Suprapubic skin (tissue), 3 donors: ENCODE measurements around the gene RMDN2.
"Not testable (repeated sequence)": the region's sequence is repeated elsewhere in the genome, so short reads cannot be mapped to it uniquely, and the experiment has no call there.

Experiments
- EP300 ChIP-seq: sonication (generic); formaldehyde crosslinking; IDR thresholded peaks from one replicate; pipeline ENCODE4 v1.6.1; 2017; ENCODE audit warnings: antibody characterized with exemption
- POLR2A ChIP-seq, 2 donors: fragments of 450-650 bp; IDR thresholded peaks; one replicate each; pipeline ENCODE4 v1.6.1; 2017; ENCODE audit warnings: antibody characterized with exemption in 2 of 2, mild to moderate bottlenecking in 2 of 2, moderate library complexity in 2 of 2
- TF ChIP-seq, protein P1 (sequence below), 2 donors: fragments of 200-600 bp in 1 of 2; fragments of 450-650 bp in 1 of 2; sonication (generic) in 1 of 2; IDR thresholded peaks; one replicate each; pipeline ENCODE4 v1.5.1; 2016 to 2019; ENCODE audit warnings: antibody characterized with exemption in 2 of 2, mild to moderate bottlenecking in 1 of 2, moderate library complexity in 1 of 2

DNA sequence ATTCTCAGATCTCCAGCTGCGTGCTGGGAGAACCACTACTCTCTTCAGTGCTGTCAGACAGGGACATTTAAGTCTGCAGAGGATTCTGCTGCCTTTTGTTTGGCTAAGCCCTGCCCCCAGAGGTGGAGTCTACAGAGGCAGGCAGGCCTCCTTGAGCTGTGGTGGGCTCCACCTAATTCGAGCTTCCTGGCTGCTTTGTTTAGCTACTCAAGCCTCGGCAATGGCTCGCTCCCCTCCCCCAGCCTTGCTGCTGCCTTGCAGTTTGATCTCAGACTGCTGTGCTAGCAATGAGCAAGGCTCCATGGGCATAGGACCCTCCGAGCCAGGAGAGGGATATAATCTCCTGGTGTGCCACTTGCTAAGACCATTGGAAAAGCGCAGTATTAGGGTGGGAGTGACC, 85.1 kb downstream of the RMDN2 start:
- TF ChIP-seq, protein P1, sequence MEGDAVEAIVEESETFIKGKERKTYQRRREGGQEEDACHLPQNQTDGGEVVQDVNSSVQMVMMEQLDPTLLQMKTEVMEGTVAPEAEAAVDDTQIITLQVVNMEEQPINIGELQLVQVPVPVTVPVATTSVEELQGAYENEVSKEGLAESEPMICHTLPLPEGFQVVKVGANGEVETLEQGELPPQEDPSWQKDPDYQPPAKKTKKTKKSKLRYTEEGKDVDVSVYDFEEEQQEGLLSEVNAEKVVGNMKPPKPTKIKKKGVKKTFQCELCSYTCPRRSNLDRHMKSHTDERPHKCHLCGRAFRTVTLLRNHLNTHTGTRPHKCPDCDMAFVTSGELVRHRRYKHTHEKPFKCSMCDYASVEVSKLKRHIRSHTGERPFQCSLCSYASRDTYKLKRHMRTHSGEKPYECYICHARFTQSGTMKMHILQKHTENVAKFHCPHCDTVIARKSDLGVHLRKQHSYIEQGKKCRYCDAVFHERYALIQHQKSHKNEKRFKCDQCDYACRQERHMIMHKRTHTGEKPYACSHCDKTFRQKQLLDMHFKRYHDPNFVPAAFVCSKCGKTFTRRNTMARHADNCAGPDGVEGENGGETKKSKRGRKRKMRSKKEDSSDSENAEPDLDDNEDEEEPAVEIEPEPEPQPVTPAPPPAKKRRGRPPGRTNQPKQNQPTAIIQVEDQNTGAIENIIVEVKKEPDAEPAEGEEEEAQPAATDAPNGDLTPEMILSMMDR (IDR thresholded peaks at IDR 0.05) = not testable (repeated sequence)
- TF ChIP-seq EP300; POLR2A (IDR thresholded peaks at IDR 0.05): not testable (repeated sequence)
